Heart right ventricle (tissue), 16 donors: ENCODE results near the gene FCGR3B. TPM values are rescaled to one million over a fixed set of nuclear protein-coding genes. Genes with fewer than 3 reads are reported as not detected.
"Not testable (repeated sequence)": the region's sequence is repeated elsewhere in the genome, so short reads cannot be mapped to it uniquely, and the experiment has no call there.

Experiments
- ATAC-seq, 8 donors: fragments of 200-7000 bp; cut with Tn5 transposase; one replicate each; pipeline ENCODE4 v1.9.1; 2020; ENCODE audit warnings: mild to moderate bottlenecking in 8 of 8, moderate library complexity in 8 of 8, moderate number of reproducible peaks in 1 of 8
- DNase-seq, 2 donors: peaks; one replicate each; pipeline ENCODE4 v3.0.0-alpha.2; 2020
- H3K27ac ChIP-seq, 10 donors: fragments of 200-600 bp; sonication (generic) in 2 of 10; one replicate each; pipeline versions ENCODE4 v1.5.0 to v1.8.0; 2020 to 2022; ENCODE audit warnings: mild to moderate bottlenecking in 3 of 10
- H3K27me3 ChIP-seq, 7 donors: fragments of 200-600 bp; one replicate each; pipeline ENCODE4 v1.8.0; 2021 to 2022; ENCODE audit warnings: mild to moderate bottlenecking in 2 of 7
- H3K36me3 ChIP-seq, 9 donors: fragments of 200-600 bp; sonication (generic) in 1 of 9; one replicate each; pipeline versions ENCODE4 v1.5.0 to v1.8.0; 2020 to 2022; ENCODE audit warnings: mild to moderate bottlenecking in 2 of 9
- H3K4me1 ChIP-seq, 9 donors: fragments of 200-600 bp; sonication (generic) in 1 of 9; one replicate each; pipeline versions ENCODE4 v1.5.0 to v1.8.0; 2020 to 2022; ENCODE audit warnings: mild to moderate bottlenecking in 4 of 9
- H3K4me3 ChIP-seq, 10 donors: fragments of 200-600 bp; sonication (generic) in 2 of 10; one replicate each; pipeline versions ENCODE4 v1.5.0 to v1.8.0; 2020 to 2022; ENCODE audit warnings: mild to moderate bottlenecking in 7 of 10, moderate library complexity in 2 of 10
- H3K9me3 ChIP-seq, 11 donors: fragments of 200-600 bp in 10 of 11; sonication (generic) in 2 of 11; one replicate each; pipeline versions ENCODE4 v1.5.0 to v1.8.0; 2013 to 2022; ENCODE audit warnings: mild to moderate bottlenecking in 2 of 11, control low read depth in 1 of 11, moderate library complexity in 1 of 11
- WGBS, 2 donors: extraction: QIAGEN DNeasy Blood & Tissue Kit; methylation state at CpG; one replicate each; pipeline ENCODE4 v1.1.7; 2013; ENCODE audit warnings: inconsistent platforms in 1 of 2; 5-methylcytosine and 5-hydroxymethylcytosine counted together
- intact Hi-C, 10 donors: fragments of 100-400 bp; cut with DNase I; formaldehyde crosslinking; loops; one replicate each; pipeline versions ENCODE4 v1.11.1 to v1.14.2; 2022
- polyA plus RNA-seq, 2 donors: library from polyadenylated mRNA; stranded (reverse); fragments of 200-250 nt; gene quantifications; one replicate each; pipeline ENCODE4 v1.2.3, GENCODE V29; 2013
- total RNA-seq, 10 donors: library from RNA; stranded (reverse); fragmentation: NEBNext Ultra II Directional in 3 of 10; extraction: Animal tissue kit (Norgen Biotek cat#: 25700) in 3 of 10; gene quantifications; one replicate each; pipeline versions ENCODE4 v1.2.1 to v1.2.4, GENCODE V29; 2021 to 2023
- donor health status: Arrhythmogenic right ventricular cardiomyopathy.
- donor health status: ischemic (EF 13 %, LVEDD 7.1; RV severe dilation, severe dysfunction).
- donor health status: healthy with polysubstance abuse.
- donor health status: DM: no; HTN: yes; CAD: no.
- donor health status: DM: no; HTN: no; CAD: no.
- donor health status: ischemic (EF 25% LVEDD 6.9; RV normal size, moderate dysfunction).
- donor health status: ischemic (EF 25% LVEDD 5.7; RV mildly dilated, moderate dysfunction).
- donor health status: healthy.
- donor health status: DM: yes; HTN: yes; CAD: no.
- donor health status: Ischemic cardiomyopathy.
- donor health status: ischemic (EF 35%, LVEDD 5.7; RV mildly dilated, moderate dysfunction).
- donor health status: nonischemic (EF 11% LVEDD 7.7; RV severe dilation, severe dysfunction).
- donor health status: DM: yes; HTN: yes; CAD: no.
- donor health status: PGD.
- donor health status: ischemic (EF 29% LVEDD 5.4; RV normal size, mild dysfunction).
- donor health status: nonischemic (EF 23%, LVEDD 6.1; RV moderate dilation, normal function).

Gene FCGR3B
- total and polyA plus RNA-seq, 12 donors, result 0.22 to 8.7 (median 1.8) TPM

DNA sequence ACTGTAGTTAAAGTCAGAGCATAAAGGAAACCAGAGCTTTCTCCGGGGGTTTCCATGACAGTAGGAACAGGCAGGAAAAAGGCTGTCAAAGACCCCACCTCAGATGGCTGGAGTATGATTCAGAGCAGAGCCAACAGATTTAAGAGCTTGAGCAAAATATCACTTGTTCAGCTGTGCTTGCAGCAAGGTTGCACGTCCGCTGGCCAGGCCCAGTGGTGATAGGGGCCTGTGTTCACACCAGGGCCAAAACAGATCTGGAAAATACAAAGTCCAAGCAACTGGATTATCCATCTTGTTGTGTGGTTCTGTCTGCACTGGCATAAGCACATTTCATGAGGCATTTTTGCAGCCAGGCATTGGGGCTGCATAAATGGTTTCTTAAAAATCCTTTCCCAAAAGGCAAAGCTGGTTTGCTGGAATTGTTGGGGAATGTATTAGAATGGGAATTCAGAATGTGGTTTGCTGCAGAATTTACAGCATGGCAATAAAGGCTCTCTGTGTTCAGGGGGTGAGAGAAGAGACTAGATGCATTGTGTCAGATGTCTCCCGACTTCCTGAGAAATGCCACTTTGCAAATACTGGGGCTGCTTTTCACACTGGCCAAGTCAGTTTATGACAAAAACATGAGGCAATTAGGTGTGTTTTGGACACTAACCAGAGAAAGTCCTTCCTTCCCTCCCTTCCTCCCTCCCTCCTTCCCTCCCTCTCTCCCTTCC lies 36.5 kb downstream of the FCGR3B start:
- DNase-seq, H3K4me1 ChIP-seq, H3K9me3 ChIP-seq, intact Hi-C loops, H3K36me3 ChIP-seq, H3K4me3 ChIP-seq, H3K27ac ChIP-seq, H3K27me3 ChIP-seq: not testable (repeated sequence)
- 58 to 64% methylated on average over 4 of the region's 4 CpGs for WGBS, 2 donors
- peak in 2 of 8 donors; percentile 14 to 34 for ATAC-seq

DNA sequence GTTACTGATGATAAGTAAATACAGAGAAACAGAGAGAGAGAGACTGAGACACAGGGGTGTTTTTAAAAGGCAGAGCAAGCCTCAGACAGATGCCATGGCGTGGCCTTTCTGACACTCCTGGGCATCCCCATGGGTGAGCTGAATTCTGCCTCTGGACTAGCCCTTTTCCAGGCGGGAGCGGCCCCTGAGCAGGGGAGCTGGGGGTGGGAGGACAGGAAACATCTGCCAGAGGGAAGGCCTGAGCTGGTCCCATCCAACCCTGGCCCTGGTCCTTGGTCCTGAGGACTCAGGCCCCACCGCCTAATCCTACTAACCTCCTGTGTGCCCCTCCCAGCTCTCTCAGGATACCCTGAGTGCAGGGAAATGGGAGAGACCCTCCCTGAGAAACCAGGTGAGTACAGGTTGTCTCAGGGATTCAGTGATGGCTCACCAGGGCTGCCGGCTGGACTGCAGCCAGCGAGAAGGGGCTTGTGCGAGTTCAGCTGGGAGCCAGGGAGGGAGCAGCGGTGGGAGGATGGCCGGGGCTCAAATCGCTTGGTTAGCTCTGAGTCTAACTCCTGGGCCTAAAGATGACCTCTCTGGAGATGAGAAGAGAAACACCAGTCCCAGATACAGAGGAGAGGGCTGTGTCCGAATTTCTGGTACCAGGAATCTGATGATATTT lies 37.8 kb downstream of the FCGR3B start:
- H3K36me3 ChIP-seq, H3K27ac ChIP-seq, H3K4me3 ChIP-seq, H3K4me1 ChIP-seq, H3K9me3 ChIP-seq, DNase-seq, intact Hi-C loops, ATAC-seq, H3K27me3 ChIP-seq: not testable (repeated sequence)
- WGBS, 2 donors, result 75 to 86% methylated on average over 11 of the region's 11 CpGs

GRCh38 chr1:161592586-161592985 lies 38.4 kb downstream of the FCGR3B start:
- H3K4me3 ChIP-seq, H3K4me1 ChIP-seq, H3K36me3 ChIP-seq, H3K27me3 ChIP-seq, H3K27ac ChIP-seq, ATAC-seq, intact Hi-C loops, DNase-seq, H3K9me3 ChIP-seq: not testable (repeated sequence)
- whole genome bisulfite sequencing, 2 donors, result 28 to 34% methylated on average over 2 of the region's 3 CpGs

GRCh38 chr1:161589920-161590319 lies 41.1 kb downstream of the FCGR3B start:
- ATAC-seq, H3K9me3 ChIP-seq, H3K36me3 ChIP-seq, DNase-seq, intact Hi-C loops, H3K4me3 ChIP-seq, H3K27me3 ChIP-seq, H3K4me1 ChIP-seq, H3K27ac ChIP-seq: not testable (repeated sequence)
- 35 to 60% methylated on average over 1 of the region's 6 CpGs for WGBS, 2 donors

DNA sequence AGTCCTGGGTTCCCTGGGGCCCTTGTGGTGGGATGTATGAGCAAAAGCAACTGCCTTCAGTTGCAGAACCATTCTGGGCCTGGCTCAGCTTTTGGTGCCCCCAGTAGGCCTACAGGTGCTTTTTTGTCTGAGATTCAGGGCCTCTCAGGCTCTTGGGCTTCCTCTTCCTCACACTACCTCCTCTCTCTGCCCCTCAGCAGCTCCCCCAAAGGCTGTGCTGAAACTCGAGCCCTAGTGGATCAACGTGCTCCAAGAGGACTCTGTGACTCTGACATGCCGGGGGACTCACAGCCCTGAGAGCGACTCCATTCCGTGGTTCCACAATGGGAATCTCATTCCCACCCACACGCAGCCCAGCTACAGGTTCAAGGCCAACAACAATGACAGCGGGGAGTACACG lies 41.6 kb downstream of the FCGR3B start:
- DNase-seq, H3K9me3 ChIP-seq, H3K36me3 ChIP-seq, H3K27ac ChIP-seq, intact Hi-C loops, H3K4me3 ChIP-seq, H3K27me3 ChIP-seq, H3K4me1 ChIP-seq, ATAC-seq: not testable (repeated sequence)
- WGBS, 2 donors, result 70 to 73% methylated on average over 7 of the region's 8 CpGs

DNA sequence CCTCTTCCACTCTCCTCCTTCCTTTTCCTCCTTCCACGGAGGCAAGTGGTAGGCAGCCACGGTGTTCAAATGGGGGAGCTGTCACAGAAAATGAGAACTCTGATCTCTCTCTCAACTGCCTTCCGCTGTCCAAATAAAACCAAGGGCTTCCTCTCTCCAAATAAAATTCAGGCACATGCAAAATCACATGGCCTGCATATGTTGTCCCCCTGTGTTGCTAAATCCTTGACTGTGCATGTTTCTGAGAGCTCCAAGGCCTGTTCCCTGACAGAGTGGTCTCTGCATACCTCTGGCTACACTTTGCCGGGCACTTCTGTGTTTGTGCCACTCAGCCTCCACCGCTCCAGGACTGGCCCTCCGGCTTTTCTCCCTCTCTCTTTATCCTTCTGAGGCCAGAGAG lies 42.4 kb downstream of the FCGR3B start:
- H3K9me3 ChIP-seq, DNase-seq, H3K27me3 ChIP-seq, H3K4me1 ChIP-seq, intact Hi-C loops, H3K36me3 ChIP-seq, H3K4me3 ChIP-seq, H3K27ac ChIP-seq: not testable (repeated sequence)
- no CpG with 5 or more reads among the region's 6 CpGs for WGBS, 2 donors
- ATAC-seq, result peak in 2 of 8 donors; percentile 9 to 34

DNA sequence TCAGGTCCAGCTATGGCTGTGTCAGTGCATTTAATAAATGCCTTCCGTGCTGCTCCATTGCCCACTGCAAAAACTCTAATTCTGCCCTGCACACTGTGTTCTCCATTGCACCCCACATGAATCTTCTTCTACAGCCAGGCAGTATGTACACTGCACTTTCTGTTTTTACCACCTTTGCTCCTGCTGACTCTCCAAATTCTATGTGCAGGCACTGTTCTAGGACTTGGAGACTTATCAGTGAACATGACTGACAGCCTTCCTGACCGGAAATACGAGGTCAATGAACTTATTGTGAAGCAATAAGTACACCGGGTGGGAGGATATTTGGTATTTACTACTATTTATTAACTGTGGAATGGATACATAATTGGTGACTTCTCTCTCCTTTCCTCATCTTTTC lies 48.1 kb downstream of the FCGR3B start:
- no CpG with 5 or more reads among the region's 4 CpGs for WGBS, 2 donors
- H3K27me3 ChIP-seq, H3K4me3 ChIP-seq, ATAC-seq, H3K4me1 ChIP-seq, DNase-seq, H3K27ac ChIP-seq, intact Hi-C loops, H3K36me3 ChIP-seq, H3K9me3 ChIP-seq: not testable (repeated sequence)

DNA sequence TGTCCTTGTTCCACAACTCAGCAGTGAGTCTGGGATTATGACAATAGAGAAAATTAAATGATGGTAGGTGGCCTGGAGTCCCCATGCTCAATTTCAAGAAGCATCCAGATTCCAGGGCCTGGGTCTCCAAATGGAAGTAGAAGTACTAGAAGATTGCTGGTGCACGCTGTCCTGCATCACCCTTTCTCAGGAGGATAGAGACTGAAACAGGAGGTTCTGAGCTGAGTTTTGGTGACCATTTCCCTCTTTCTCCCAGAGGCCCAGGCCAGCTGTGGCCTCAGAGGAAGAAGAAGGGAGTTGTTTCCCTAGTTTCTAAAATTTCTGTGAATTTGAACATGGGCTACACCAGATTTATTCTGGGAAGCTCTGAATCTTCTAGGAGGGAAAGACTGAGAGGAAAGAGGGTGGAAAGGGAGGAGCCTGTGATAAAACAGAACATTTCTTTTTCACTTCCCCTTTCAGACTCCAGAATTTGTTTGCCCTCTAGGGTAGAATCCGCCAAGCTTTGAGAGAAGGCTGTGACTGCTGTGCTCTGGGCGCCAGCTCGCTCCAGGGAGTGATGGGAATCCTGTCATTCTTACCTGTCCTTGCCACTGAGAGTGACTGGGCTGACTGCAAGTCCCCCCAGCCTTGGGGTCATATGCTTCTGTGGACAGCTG lies 50.0 kb downstream of the FCGR3B start:
- intact Hi-C loops, H3K27ac ChIP-seq, H3K36me3 ChIP-seq, H3K27me3 ChIP-seq, H3K4me3 ChIP-seq, DNase-seq, H3K4me1 ChIP-seq, H3K9me3 ChIP-seq: not testable (repeated sequence)
- WGBS, 2 donors, result no CpG with 5 or more reads among the region's 4 CpGs
- ATAC-seq, result peak in 6 of 8 donors; percentile 28 to 54 (median 48)

DNA sequence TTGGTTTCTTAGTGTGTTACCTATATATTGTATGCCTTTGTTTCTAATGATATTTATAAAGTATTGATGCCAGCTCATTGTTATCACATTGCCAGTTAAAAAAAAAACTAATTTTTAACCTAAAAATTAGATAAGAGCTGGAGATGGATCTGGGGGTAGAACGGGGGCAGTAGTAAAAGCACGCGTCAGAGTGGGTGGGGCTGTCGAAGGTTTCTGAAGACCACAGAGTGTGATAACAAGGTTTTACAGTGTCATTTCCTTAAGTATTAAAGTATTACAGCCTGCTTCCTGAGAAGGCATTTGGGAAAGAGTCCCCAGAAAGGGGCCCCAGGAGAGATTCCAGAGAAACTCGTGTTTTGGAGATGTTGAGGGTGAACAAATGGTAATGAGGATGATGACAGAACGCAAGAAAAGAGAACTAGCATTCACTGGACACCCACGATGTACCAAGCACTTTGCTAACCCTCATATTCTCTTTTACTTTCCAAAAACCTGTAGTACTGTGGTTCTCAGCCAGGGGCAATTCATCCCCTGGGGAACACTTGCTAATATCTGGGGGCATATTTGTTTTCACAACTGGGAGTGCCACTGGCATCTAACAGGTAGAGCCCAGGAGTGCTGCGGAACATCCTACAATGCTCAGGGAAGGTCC lies 51.0 kb downstream of the FCGR3B start:
- intact Hi-C loops, H3K9me3 ChIP-seq, H3K27ac ChIP-seq, DNase-seq, ATAC-seq, H3K27me3 ChIP-seq, H3K4me3 ChIP-seq, H3K4me1 ChIP-seq, H3K36me3 ChIP-seq: not testable (repeated sequence)
- 60 to 71% methylated on average over 2 of the region's 8 CpGs for WGBS, 2 donors

DNA sequence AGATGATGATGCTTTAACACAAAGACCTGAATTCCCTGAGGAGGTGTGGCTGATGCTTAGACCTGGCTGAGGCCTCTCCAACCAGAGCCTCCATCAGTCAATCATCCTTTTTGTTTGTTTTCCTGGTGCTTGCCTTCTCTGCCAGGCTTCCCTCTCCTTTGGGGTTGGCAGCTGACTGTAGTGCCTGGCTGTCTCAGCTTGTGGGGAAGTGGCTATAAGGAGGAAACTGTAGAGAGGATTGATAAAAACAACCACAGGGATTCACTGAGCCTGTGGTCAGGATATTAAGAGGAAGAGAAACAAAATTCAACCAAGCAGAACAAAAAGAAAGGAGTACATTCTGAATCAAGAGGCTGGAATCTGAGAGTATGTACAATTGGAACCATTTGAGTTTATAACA lies 54.3 kb downstream of the FCGR3B start:
- H3K4me1 ChIP-seq, DNase-seq, H3K36me3 ChIP-seq, H3K27me3 ChIP-seq, H3K9me3 ChIP-seq, H3K27ac ChIP-seq, H3K4me3 ChIP-seq, intact Hi-C loops: not testable (repeated sequence)
- ATAC-seq, result peak in 3 of 8 donors; percentile 42 to 58 (median 55)
